GM19438 (cell line): Measurements from ENCODE around the gene CKS2.
"Not testable (repeated sequence)": the region's sequence is repeated elsewhere in the genome, so short reads cannot be mapped to it uniquely, and the experiment has no call there.

Experiments used
- ATAC-seq: cut with Tn5 transposase; IDR thresholded peaks from one replicate; pipeline ENCODE4 v1.9.1; 2021; ENCODE audit warnings: low read depth; ENCODE audit not compliant: unreplicated experiment

The CKS2 gene

GRCh38 chr9:89309608-89310474 lies 1.2 kb upstream of the CKS2 start:
- ATAC-seq: no peak

- ATAC-seq: peak; percentile 0
These were observed 589 bp downstream of the CKS2 start for GRCh38 chr9:89311346-89312221.

GRCh38 chr9:89312222-89312571 lies 1.2 kb downstream of the CKS2 start:
- ATAC-seq: no peak

GRCh38 chr9:89313842-89314241 lies 2.8 kb downstream of the CKS2 start:
- no peak for ATAC-seq

GRCh38 chr9:89314955-89315354 lies 4.0 kb downstream of the CKS2 start:
- ATAC-seq: no peak

- ATAC-seq: no peak
These were observed 4.5 kb downstream of the CKS2 start for GRCh38 chr9:89315482-89315881.

- no peak for ATAC-seq
These were observed 6.3 kb downstream of the CKS2 start for GRCh38 chr9:89317282-89317681.

GRCh38 chr9:89318123-89319014 lies 7.4 kb downstream of the CKS2 start, which contains the start of gene SECISBP2:
SECISBP2 (plus strand) TSS chr9:89318500; CDS start chr9:89318577, 77 bp downstream.
- ATAC-seq: peak; percentile 90

GRCh38 chr9:89319015-89319905 lies 8.3 kb downstream of the CKS2 start:
- ATAC-seq: no peak

GRCh38 chr9:89323390-89323789 lies 12.4 kb downstream of the CKS2 start:
- no peak for ATAC-seq

GRCh38 chr9:89325733-89326132 lies 14.7 kb downstream of the CKS2 start:
- ATAC-seq: no peak

- no peak for ATAC-seq
These were observed 17.1 kb downstream of the CKS2 start for GRCh38 chr9:89328064-89328463.

- ATAC-seq: no peak
These were observed 18.9 kb downstream of the CKS2 start for GRCh38 chr9:89329917-89330316.

GRCh38 chr9:89330513-89330912 lies 19.5 kb downstream of the CKS2 start:
- ATAC-seq: no peak

- ATAC-seq: no peak
These were observed 28.8 kb downstream of the CKS2 start for GRCh38 chr9:89339807-89340206.

GRCh38 chr9:89340332-89340731 lies 29.3 kb downstream of the CKS2 start:
- ATAC-seq: no peak

- ATAC-seq: no peak
These were observed 31.2 kb downstream of the CKS2 start for GRCh38 chr9:89342213-89342612.

GRCh38 chr9:89342948-89343347 lies 32.0 kb downstream of the CKS2 start:
- no peak for ATAC-seq

- ATAC-seq: not testable (repeated sequence)
These were observed 32.8 kb downstream of the CKS2 start for GRCh38 chr9:89343812-89344211.

- ATAC-seq: no peak
These were observed 34.5 kb downstream of the CKS2 start for GRCh38 chr9:89345476-89345875.
